ENCODE results near the gene LRIG1.

The LRIG1 gene

DNA sequence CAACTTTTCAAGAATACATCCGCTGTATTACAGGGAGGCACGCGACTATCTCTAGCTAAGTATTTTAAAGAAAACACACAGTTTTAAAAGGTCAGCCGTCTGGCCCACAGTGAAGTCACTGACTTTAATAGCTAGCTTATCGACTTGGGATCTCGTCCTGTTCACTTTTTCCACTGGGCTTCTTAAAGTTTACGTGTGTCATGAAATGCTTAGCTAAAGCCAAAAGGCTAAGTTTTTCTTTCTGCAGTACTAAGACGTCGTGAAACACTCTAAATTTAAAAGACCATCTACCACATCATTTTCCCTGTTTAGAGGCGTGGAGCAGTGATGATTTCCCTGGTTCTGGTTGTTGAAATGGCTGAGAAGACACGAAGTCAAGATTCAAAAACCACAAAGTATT is 27.1 kb downstream of the LRIG1 start:
- Histone ChIP-seq H4K20me1 (ENCODE audit: control insufficient read depth, insufficient read depth, low read depth, low read length) (peaks cover 42% of the 10 kb centered on the region), H3K27ac (ENCODE audit: low read depth, low read length) (peak overlapping the region; percentile 35), H3K4me2 (ENCODE audit: low read length) (peak overlapping the region; percentile 69), H3K36me3 (ENCODE audit: control insufficient read depth, low read length) (peaks cover 25% of the 10 kb centered on the region), H3K4me1 (ENCODE audit: control insufficient read depth, low read length) (peaks cover 100% of the 10 kb centered on the region), H3K9me2 (replicated peaks; ENCODE audit: control insufficient read depth, low read length) (no peaks in the 10 kb centered on the region), H3F3A (ENCODE audit: control insufficient read depth, insufficient read depth) (peaks cover 19% of the 10 kb centered on the region), H3K9me3 (ENCODE audit: control insufficient read depth, insufficient read depth, low read length) (no peaks in the 10 kb centered on the region), H3K27me3 (ENCODE audit: control insufficient read depth, low read length) (no peaks in the 10 kb centered on the region), H3K79me2 (ENCODE audit: control insufficient read depth, low read length) (peaks cover 100% of the 10 kb centered on the region), H3K4me3 (ENCODE audit: low read length) (peak overlapping the region; percentile 51)
- TF ChIP-seq, protein P1, sequence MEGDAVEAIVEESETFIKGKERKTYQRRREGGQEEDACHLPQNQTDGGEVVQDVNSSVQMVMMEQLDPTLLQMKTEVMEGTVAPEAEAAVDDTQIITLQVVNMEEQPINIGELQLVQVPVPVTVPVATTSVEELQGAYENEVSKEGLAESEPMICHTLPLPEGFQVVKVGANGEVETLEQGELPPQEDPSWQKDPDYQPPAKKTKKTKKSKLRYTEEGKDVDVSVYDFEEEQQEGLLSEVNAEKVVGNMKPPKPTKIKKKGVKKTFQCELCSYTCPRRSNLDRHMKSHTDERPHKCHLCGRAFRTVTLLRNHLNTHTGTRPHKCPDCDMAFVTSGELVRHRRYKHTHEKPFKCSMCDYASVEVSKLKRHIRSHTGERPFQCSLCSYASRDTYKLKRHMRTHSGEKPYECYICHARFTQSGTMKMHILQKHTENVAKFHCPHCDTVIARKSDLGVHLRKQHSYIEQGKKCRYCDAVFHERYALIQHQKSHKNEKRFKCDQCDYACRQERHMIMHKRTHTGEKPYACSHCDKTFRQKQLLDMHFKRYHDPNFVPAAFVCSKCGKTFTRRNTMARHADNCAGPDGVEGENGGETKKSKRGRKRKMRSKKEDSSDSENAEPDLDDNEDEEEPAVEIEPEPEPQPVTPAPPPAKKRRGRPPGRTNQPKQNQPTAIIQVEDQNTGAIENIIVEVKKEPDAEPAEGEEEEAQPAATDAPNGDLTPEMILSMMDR (IDR thresholded peaks at IDR 0.05; ENCODE audit: low read depth, low read length, poor library complexity, severe bottlenecking): no peak
- TF ChIP-seq EZH2phosphoT487 (IDR thresholded peaks at IDR 0.05; ENCODE audit: borderline replicate concordance, low read length): no peak

DNA sequence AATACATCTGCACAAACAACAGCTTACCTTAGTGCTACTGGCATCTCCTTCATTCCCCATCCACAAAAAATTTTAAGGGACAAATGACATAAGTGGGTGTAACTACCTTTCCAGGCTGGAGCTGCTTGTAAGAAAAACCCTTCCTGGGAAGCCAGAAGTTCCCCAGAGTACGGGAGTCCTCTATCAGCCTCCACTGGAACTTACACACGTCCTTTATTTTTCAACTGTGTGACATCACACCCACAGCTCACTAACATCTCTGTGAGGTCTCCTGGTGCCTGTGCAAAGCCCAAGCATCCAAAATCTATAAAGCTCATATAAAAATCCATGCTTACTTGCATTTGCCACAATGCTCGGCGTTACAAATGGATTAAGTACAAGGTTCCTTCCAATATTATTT is 27.6 kb downstream of the LRIG1 start:
- peaks cover 19% of the 10 kb centered on the region for H3F3A ChIP-seq (ENCODE audit: control insufficient read depth, insufficient read depth)
- peak overlapping the region; percentile 69 for H3K4me2 ChIP-seq (ENCODE audit: low read length)
- H3K27me3 ChIP-seq (ENCODE audit: control insufficient read depth, low read length): no peaks in the 10 kb centered on the region
- H3K9me2 ChIP-seq (replicated peaks; ENCODE audit: control insufficient read depth, low read length): no peaks in the 10 kb centered on the region
- no peak for TF ChIP-seq EZH2phosphoT487 (IDR thresholded peaks at IDR 0.05; ENCODE audit: borderline replicate concordance, low read length)
- TF ChIP-seq, protein P1 (IDR thresholded peaks at IDR 0.05; ENCODE audit: low read depth, low read length, poor library complexity, severe bottlenecking): no peak
- H3K36me3 ChIP-seq (ENCODE audit: control insufficient read depth, low read length): peaks cover 30% of the 10 kb centered on the region
- peaks cover 100% of the 10 kb centered on the region for H3K4me1 ChIP-seq (ENCODE audit: control insufficient read depth, low read length)
- peaks cover 100% of the 10 kb centered on the region for H3K79me2 ChIP-seq (ENCODE audit: control insufficient read depth, low read length)
- H3K9me3 ChIP-seq (ENCODE audit: control insufficient read depth, insufficient read depth, low read length): no peaks in the 10 kb centered on the region
- H3K4me3 ChIP-seq (ENCODE audit: low read length): peak overlapping the region; percentile 51
- H4K20me1 ChIP-seq (ENCODE audit: control insufficient read depth, insufficient read depth, low read depth, low read length): peaks cover 46% of the 10 kb centered on the region
- peak overlapping the region; percentile 35 for H3K27ac ChIP-seq (ENCODE audit: low read depth, low read length)

DNA sequence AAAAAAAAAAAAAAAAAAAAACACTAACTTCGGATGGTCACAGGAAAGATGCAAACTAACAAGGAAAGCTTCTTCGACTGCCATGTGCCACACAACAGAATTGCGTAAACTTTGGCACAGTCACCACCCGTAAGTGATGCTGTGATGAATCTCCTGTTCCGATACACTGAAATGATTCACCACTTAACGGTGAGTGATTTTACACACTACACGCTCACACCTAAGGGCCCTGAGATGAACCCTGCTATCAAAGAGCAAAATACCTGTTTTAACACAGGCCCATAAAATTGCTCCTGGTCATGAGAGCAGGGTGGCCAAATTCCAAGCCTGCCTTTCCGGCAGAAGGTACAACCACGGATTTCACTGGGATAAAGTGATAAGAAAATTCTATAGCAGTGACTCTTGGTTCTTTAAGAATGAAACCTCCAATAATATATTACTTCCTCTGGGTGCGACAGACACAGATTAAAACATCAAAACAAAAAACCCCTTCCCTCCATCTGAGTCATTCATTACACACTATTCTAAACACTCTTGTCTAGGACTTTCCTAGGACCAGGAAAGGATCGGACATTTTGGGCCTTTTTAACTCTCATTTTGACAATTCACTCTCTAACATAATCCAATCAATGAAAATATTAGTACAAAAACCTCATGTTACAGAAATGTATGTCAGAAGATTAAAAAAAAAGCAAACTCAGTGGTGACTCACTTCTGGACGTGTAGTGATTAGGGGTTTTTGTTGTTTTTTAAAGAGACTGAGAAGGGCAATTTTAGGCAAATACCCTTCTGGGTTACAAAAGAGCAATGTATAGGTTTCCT is 28.3 kb downstream of the LRIG1 start:
- Histone ChIP-seq H4K20me1 (ENCODE audit: control insufficient read depth, insufficient read depth, low read depth, low read length) (peaks cover 48% of the 10 kb centered on the region), H3K9me2 (replicated peaks; ENCODE audit: control insufficient read depth, low read length) (no peaks in the 10 kb centered on the region), H3K4me3 (ENCODE audit: low read length) (peak overlapping the region; percentile 51), H3K27me3 (ENCODE audit: control insufficient read depth, low read length) (no peaks in the 10 kb centered on the region), H3F3A (ENCODE audit: control insufficient read depth, insufficient read depth) (peaks cover 19% of the 10 kb centered on the region), H3K36me3 (ENCODE audit: control insufficient read depth, low read length) (peaks cover 37% of the 10 kb centered on the region), H3K27ac (ENCODE audit: low read depth, low read length) (peak overlapping the region; percentile 35), H3K79me2 (ENCODE audit: control insufficient read depth, low read length) (peaks cover 100% of the 10 kb centered on the region), H3K4me2 (ENCODE audit: low read length) (peak overlapping the region; percentile 69), H3K9me3 (ENCODE audit: control insufficient read depth, insufficient read depth, low read length) (no peaks in the 10 kb centered on the region), H3K4me1 (ENCODE audit: control insufficient read depth, low read length) (peaks cover 100% of the 10 kb centered on the region)
- TF ChIP-seq, protein P1 (IDR thresholded peaks at IDR 0.05; ENCODE audit: low read depth, low read length, poor library complexity, severe bottlenecking): no peak
- no peak for TF ChIP-seq EZH2phosphoT487 (IDR thresholded peaks at IDR 0.05; ENCODE audit: borderline replicate concordance, low read length)
